Measurements from ENCODE around the gene PPM1H. TPM values are rescaled to one million over a fixed set of nuclear protein-coding genes. Genes with fewer than 3 reads are reported as not detected.

The PPM1H gene
- polyA plus RNA-seq, 4 donors, result 27.7 to 31.9 (median 30.4) TPM

GRCh38 chr12:62878211-62878610 is 56.7 kb downstream of the PPM1H start:
- DNase-seq (ENCODE audit: low read depth in 4 of 4, low spot score in 3 of 4), result no peak

GRCh38 chr12:62876938-62877548 is 57.9 kb downstream of the PPM1H start:
- no peak for DNase-seq (ENCODE audit: low read depth in 4 of 4, low spot score in 3 of 4)

GRCh38 chr12:62873826-62874448 is 61.0 kb downstream of the PPM1H start:
- DNase-seq (ENCODE audit: low read depth in 4 of 4, low spot score in 3 of 4), result no peak

GRCh38 chr12:62873116-62873825 is 61.7 kb downstream of the PPM1H start:
- DNase-seq (ENCODE audit: low read depth in 4 of 4, low spot score in 3 of 4), result no peak

GRCh38 chr12:62868820-62869219 is 66.1 kb downstream of the PPM1H start:
- DNase-seq (ENCODE audit: low read depth in 4 of 4, low spot score in 3 of 4), result no peak

GRCh38 chr12:62866451-62867082 is 68.4 kb downstream of the PPM1H start:
- DNase-seq (ENCODE audit: low read depth in 4 of 4, low spot score in 3 of 4), result no peak

GRCh38 chr12:62865937-62866336 is 69.0 kb downstream of the PPM1H start:
- no peak for DNase-seq (ENCODE audit: low read depth in 4 of 4, low spot score in 3 of 4)

GRCh38 chr12:62865065-62865464 is 69.9 kb downstream of the PPM1H start:
- no peak for DNase-seq (ENCODE audit: low read depth in 4 of 4, low spot score in 3 of 4)

GRCh38 chr12:62862259-62862881 is 72.6 kb downstream of the PPM1H start:
- no peak for DNase-seq (ENCODE audit: low read depth in 4 of 4, low spot score in 3 of 4)

- DNase-seq (ENCODE audit: low read depth in 4 of 4, low spot score in 3 of 4), result no peak
Measured at GRCh38 chr12:62861586-62861985, 73.4 kb downstream of the PPM1H start.

- no peak for DNase-seq (ENCODE audit: low read depth in 4 of 4, low spot score in 3 of 4)
Measured at GRCh38 chr12:62860501-62861411, 74.2 kb downstream of the PPM1H start.

- DNase-seq (ENCODE audit: low read depth in 4 of 4, low spot score in 3 of 4), result no peak
Measured at GRCh38 chr12:62860020-62860419, 74.9 kb downstream of the PPM1H start.

- DNase-seq (ENCODE audit: low read depth in 4 of 4, low spot score in 3 of 4), result no peak
Measured at GRCh38 chr12:62859321-62859737, 75.6 kb downstream of the PPM1H start.

GRCh38 chr12:62856454-62856853 is 78.5 kb downstream of the PPM1H start:
- DNase-seq (ENCODE audit: low read depth in 4 of 4, low spot score in 3 of 4), result no peak

- no peak for DNase-seq (ENCODE audit: low read depth in 4 of 4, low spot score in 3 of 4)
Measured at GRCh38 chr12:62854024-62854423, 80.9 kb downstream of the PPM1H start.

- no peak for DNase-seq (ENCODE audit: low read depth in 4 of 4, low spot score in 3 of 4)
Measured at GRCh38 chr12:62849398-62849797, 85.6 kb downstream of the PPM1H start.

- no peak for DNase-seq (ENCODE audit: low read depth in 4 of 4, low spot score in 3 of 4)
Measured at GRCh38 chr12:62848418-62848817, 86.5 kb downstream of the PPM1H start.

- DNase-seq (ENCODE audit: low read depth in 4 of 4, low spot score in 3 of 4), result no peak
Measured at GRCh38 chr12:62847709-62848108, 87.2 kb downstream of the PPM1H start.

GRCh38 chr12:62846491-62846890 is 88.5 kb downstream of the PPM1H start:
- no peak for DNase-seq (ENCODE audit: low read depth in 4 of 4, low spot score in 3 of 4)

GRCh38 chr12:62844915-62845314 is 90.0 kb downstream of the PPM1H start:
- no peak for DNase-seq (ENCODE audit: low read depth in 4 of 4, low spot score in 3 of 4)
